Measurements from ENCODE around the gene ADAT1. TPM values are rescaled to one million over a fixed set of nuclear protein-coding genes. Genes with fewer than 3 reads are reported as not detected.

Gene ADAT1
- total RNA-seq, 2 experiments from 2014 or later, result 46.7 to 47.6 TPM

DNA sequence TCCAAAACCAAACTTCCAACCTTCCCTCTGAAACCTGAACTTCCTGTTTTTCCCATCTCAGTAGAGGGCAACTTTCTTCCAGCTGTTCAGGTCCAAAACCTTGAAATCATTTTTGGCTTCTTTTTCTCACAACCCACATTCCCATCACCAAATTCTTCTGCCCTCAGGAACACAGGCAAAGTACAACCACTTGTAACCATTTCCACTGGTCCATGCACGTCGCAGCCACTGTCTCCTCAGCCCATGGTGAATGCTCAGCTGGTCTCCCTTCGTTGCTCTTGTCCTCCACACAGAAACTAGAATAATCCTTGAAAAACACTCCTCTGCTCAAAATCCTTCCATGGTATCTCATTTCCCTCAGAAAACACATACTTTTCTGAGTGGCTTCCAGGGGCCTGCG is 3.7 kb upstream of the ADAT1 start:
- peaks cover 62% of the 10 kb centered on the region for H3K36me3 ChIP-seq (ENCODE audit: insufficient read depth, low read length)

DNA sequence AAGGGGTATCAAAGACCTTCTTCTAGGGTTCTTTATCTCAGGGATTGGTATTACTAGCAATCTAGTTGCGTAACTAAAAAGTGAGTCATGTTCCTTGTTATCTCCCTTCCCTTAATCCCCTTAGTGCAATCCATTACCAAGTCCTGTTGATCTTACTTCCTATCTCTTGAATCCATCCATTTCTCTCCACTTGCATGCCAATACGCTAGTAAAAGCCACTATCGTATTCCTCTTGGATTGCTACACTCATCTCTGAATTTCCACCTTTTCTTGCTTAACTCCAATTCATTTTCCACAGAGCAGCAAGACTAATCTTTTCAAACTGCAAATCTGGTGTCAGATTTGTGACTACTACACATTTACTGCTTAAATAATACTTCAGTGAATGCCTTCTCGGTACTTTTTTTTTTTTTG is 1.8 kb upstream of the ADAT1 start:
- Mint-ChIP-seq H3K4me1 (ENCODE audit: low read depth) (peaks cover 84% of the 10 kb centered on the region), H3K27ac (peak overlapping the region; percentile 43), H3K27me3 (no peaks in the 10 kb centered on the region), H3K36me3 (ENCODE audit: low read depth) (peaks cover 83% of the 10 kb centered on the region), H3K9me3 (no peaks in the 10 kb centered on the region), H3K4me3 (peak overlapping the region; percentile 57)
- TF ChIP-seq, protein P1, sequence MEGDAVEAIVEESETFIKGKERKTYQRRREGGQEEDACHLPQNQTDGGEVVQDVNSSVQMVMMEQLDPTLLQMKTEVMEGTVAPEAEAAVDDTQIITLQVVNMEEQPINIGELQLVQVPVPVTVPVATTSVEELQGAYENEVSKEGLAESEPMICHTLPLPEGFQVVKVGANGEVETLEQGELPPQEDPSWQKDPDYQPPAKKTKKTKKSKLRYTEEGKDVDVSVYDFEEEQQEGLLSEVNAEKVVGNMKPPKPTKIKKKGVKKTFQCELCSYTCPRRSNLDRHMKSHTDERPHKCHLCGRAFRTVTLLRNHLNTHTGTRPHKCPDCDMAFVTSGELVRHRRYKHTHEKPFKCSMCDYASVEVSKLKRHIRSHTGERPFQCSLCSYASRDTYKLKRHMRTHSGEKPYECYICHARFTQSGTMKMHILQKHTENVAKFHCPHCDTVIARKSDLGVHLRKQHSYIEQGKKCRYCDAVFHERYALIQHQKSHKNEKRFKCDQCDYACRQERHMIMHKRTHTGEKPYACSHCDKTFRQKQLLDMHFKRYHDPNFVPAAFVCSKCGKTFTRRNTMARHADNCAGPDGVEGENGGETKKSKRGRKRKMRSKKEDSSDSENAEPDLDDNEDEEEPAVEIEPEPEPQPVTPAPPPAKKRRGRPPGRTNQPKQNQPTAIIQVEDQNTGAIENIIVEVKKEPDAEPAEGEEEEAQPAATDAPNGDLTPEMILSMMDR (IDR thresholded peaks at IDR 0.05), result no peak
- peaks cover 59% of the 10 kb centered on the region for H3K4me1 ChIP-seq (ENCODE audit: insufficient read depth, low read length)
- intact Hi-C loops (cut with DNase I, micrococcal nuclease), result loop anchor here (5.0 to 10.0 kb wide), 5 partner anchors 137 to 1570 kb away; partner anchors contain the start of genes WDR59 (in 2 of the 2), CFDP1 (in 1 of the 2), MON1B (in 1 of the 2) and PSMD7 (in 1 of the 2)
- CTCF ChIA-PET, result no interaction called here
- no peak overlapping the region for H3K4me3 ChIP-seq (ENCODE audit: low read length)
- DNase-seq (no peak), ATAC-seq (ENCODE audit: poor library complexity) (no peak)
- POLR2A ChIA-PET, result no interaction called here
- no peaks in the 10 kb centered on the region for H3K9me3 ChIP-seq (ENCODE audit: control insufficient read depth in 1 of 2, insufficient read depth in 1 of 2, low read length in 2 of 2)
- H3K27me3 ChIP-seq (ENCODE audit: control insufficient read depth in 1 of 2, insufficient read depth in 2 of 2, low read length in 2 of 2), result no peaks in the 10 kb centered on the region
- peaks cover 52% of the 10 kb centered on the region for H3K36me3 ChIP-seq (ENCODE audit: insufficient read depth, low read length)
- H3K27ac ChIP-seq (ENCODE audit: low read depth in 1 of 2, low read length in 2 of 2), result peak overlapping the region in 1 of 2 donors; percentile 0

More for the DNA sequence above, 3.7 kb upstream of the ADAT1 start:
- intact Hi-C loops (cut with DNase I, micrococcal nuclease), result loop anchor here (1.0 to 10.0 kb wide), 4 partner anchors 15 to 1568 kb away; partner anchors contain the start of genes WDR59 (in 2 of the 2), MON1B (in 1 of the 2), PSMD7 (in 1 of the 2) and SYCE1L (in 1 of the 2)
- Histone ChIP-seq H3K27me3 (ENCODE audit: control insufficient read depth in 1 of 2, insufficient read depth in 2 of 2, low read length in 2 of 2) (no peaks in the 10 kb centered on the region), H3K4me1 (ENCODE audit: insufficient read depth, low read length) (peaks cover 43% of the 10 kb centered on the region), H3K4me3 (ENCODE audit: low read length) (no peak overlapping the region), H3K27ac (ENCODE audit: low read depth in 1 of 2, low read length in 2 of 2) (peak overlapping the region; percentile 18 to 71), H3K9me3 (ENCODE audit: control insufficient read depth in 1 of 2, insufficient read depth in 1 of 2, low read length in 2 of 2) (no peaks in the 10 kb centered on the region)
- H3K4me3 Mint-ChIP-seq, result peak overlapping the region; percentile 55
- TF ChIP-seq, protein P1 (IDR thresholded peaks at IDR 0.05), result no peak
- CTCF ChIA-PET, result interaction anchor here (1.4 kb wide), 1 partner anchor 11 kb away, joined by 4 read pairs; no protein-coding TSS in a partner anchor
- peak overlapping the region; percentile 79 for H3K27ac Mint-ChIP-seq
- H3K27me3 Mint-ChIP-seq, result no peaks in the 10 kb centered on the region
- no peaks in the 10 kb centered on the region for H3K9me3 Mint-ChIP-seq
- POLR2A ChIA-PET, result interaction anchor here (3.7 kb wide), 1 partner anchor 21 kb away, joined by 35 read pairs; the partner anchor contains the start of genes KARS1 and TERF2IP
- H3K36me3 Mint-ChIP-seq (ENCODE audit: low read depth), result peaks cover 87% of the 10 kb centered on the region
- ATAC-seq (ENCODE audit: poor library complexity) (no peak), DNase-seq (no peak)
- peaks cover 65% of the 10 kb centered on the region for H3K4me1 Mint-ChIP-seq (ENCODE audit: low read depth)

DNA sequence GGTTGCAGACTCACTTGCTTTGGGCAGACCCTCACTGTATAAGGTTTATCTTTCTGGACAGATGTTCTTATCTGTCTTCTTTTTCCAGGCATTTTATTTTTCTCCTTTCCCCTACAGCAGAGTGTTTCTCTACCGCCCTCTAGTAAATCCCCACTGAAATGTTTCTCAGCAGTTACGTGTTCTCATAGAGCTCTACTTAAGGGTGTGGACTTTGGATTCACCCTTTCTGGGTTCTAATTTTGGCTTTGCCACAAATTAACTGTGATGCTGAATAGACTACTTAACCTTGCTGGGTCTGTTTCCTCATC is 2.0 kb downstream of the ADAT1 start:
- TF ChIP-seq, protein P1 (IDR thresholded peaks at IDR 0.05), result peak; percentile 32
- Mint-ChIP-seq H3K27ac (peak overlapping the region; percentile 99), H3K4me3 (peak overlapping the region; percentile 99), H3K9me3 (no peaks in the 10 kb centered on the region), H3K27me3 (no peaks in the 10 kb centered on the region), H3K36me3 (ENCODE audit: low read depth) (peaks cover 73% of the 10 kb centered on the region), H3K4me1 (ENCODE audit: low read depth) (peaks cover 69% of the 10 kb centered on the region)
- Histone ChIP-seq H3K9me3 (ENCODE audit: control insufficient read depth in 1 of 2, insufficient read depth in 1 of 2, low read length in 2 of 2) (no peaks in the 10 kb centered on the region), H3K4me3 (ENCODE audit: low read length) (no peak overlapping the region), H3K36me3 (ENCODE audit: insufficient read depth, low read length) (peaks cover 36% of the 10 kb centered on the region), H3K4me1 (ENCODE audit: insufficient read depth, low read length) (peaks cover 58% of the 10 kb centered on the region), H3K27me3 (ENCODE audit: control insufficient read depth in 1 of 2, insufficient read depth in 2 of 2, low read length in 2 of 2) (no peaks in the 10 kb centered on the region), H3K27ac (ENCODE audit: low read depth in 1 of 2, low read length in 2 of 2) (peak overlapping the region in 1 of 2 donors; percentile 60)
- intact Hi-C loops (cut with DNase I, micrococcal nuclease), result loop anchor here (2.0 to 10.0 kb wide), 6 partner anchors 104 to 1574 kb away; partner anchors contain the start of genes WDR59 (in 2 of the 2), CFDP1 (in 1 of the 2), MON1B (in 1 of the 2) and PSMD7 (in 1 of the 2)
- ChIA-PET CTCF (interaction anchor here (0.7 to 3.2 kb wide), 9 partner anchors 13 to 156 kb away, joined by 3 to 15 read pairs (median 4); partner anchors contain the start of genes GABARAPL2, KARS1 and TERF2IP), POLR2A (interaction anchor here (2.9 to 7.5 kb wide), 6 partner anchors 11 to 104 kb away, joined by 10 to 239 read pairs (median 24); partner anchors contain the start of genes GABARAPL2, KARS1, TERF2IP and TMEM231)
- DNase-seq, result peak in 3 of 14 experiments; percentile 42 to 71 (median 56)
- no peak for ATAC-seq (ENCODE audit: poor library complexity)
